NCI-H446 (cell line): ENCODE measurements around the gene ERCC2.
A peak's percentile ranks its signal among the peaks of the same experiment; 100 is the strongest.
"Not testable (repeated sequence)": the region's sequence is repeated elsewhere in the genome, so short reads cannot be mapped to it uniquely, and the experiment has no call there.

Experiments
- DNase-seq, 2 experiments: peaks; one replicate each; lab custom pipeline; 2025; lab: John Stamatoyannopoulos, UW

The ERCC2 gene

GRCh38 chr19:45333609-45334303 lies 36.6 kb downstream of the ERCC2 start:
- DNase-seq, result no peak

GRCh38 chr19:45331411-45331810 lies 39.0 kb downstream of the ERCC2 start:
- DNase-seq, result no peak

GRCh38 chr19:45327404-45328143 lies 42.8 kb downstream of the ERCC2 start:
- DNase-seq, result no peak

- DNase-seq, result no peak
Measured at GRCh38 chr19:45324349-45324907, 45.9 kb downstream of the ERCC2 start.

- no peak for DNase-seq
Measured at GRCh38 chr19:45323671-45324081, 46.7 kb downstream of the ERCC2 start.

- DNase-seq, result no peak
Measured at GRCh38 chr19:45322744-45323281, 47.6 kb downstream of the ERCC2 start, which contains the start of gene CKM. Gene CKM (minus strand): TSS chr19:45322875. CDS start chr19:45319713, 3,162 bp downstream.

- DNase-seq, result no peak
Measured at GRCh38 chr19:45322311-45322710, 48.1 kb downstream of the ERCC2 start.

- no peak for DNase-seq
Measured at GRCh38 chr19:45321848-45322247, 48.5 kb downstream of the ERCC2 start.

GRCh38 chr19:45320997-45321775 lies 49.2 kb downstream of the ERCC2 start:
- no peak for DNase-seq

- DNase-seq, result no peak
Measured at GRCh38 chr19:45315304-45315703, 55.1 kb downstream of the ERCC2 start.

GRCh38 chr19:45314708-45315245 lies 55.6 kb downstream of the ERCC2 start:
- no peak for DNase-seq

GRCh38 chr19:45312285-45312684 lies 58.1 kb downstream of the ERCC2 start:
- not testable (repeated sequence) for DNase-seq

GRCh38 chr19:45311621-45312020 lies 58.8 kb downstream of the ERCC2 start:
- peak in 1 of 2 experiments; percentile 9 for DNase-seq

- not testable (repeated sequence) for DNase-seq
Measured at GRCh38 chr19:45309322-45309721, 61.1 kb downstream of the ERCC2 start.

- DNase-seq, result no peak
Measured at GRCh38 chr19:45307361-45307760, 63.0 kb downstream of the ERCC2 start.

GRCh38 chr19:45306518-45307027 lies 63.8 kb downstream of the ERCC2 start:
- DNase-seq, result peak in 1 of 2 experiments; percentile 53

- no peak for DNase-seq
Measured at GRCh38 chr19:45306040-45306439, 64.3 kb downstream of the ERCC2 start.

- DNase-seq, result no peak
Measured at GRCh38 chr19:45305421-45305820, 65.0 kb downstream of the ERCC2 start.

- DNase-seq, result no peak
Measured at GRCh38 chr19:45305007-45305406, 65.4 kb downstream of the ERCC2 start.

GRCh38 chr19:45304141-45304926 lies 66.0 kb downstream of the ERCC2 start:
- no peak for DNase-seq
